Right atrium auricular region (tissue), 2 donors: ENCODE data around the gene AQP1. TPM values are rescaled to one million over a fixed set of nuclear protein-coding genes. Genes with fewer than 3 reads are reported as not detected.
A peak's percentile ranks its signal among the peaks of the same experiment; 100 is the strongest.

ENCODE experiments used
- DNase-seq: peaks from one replicate; pipeline ENCODE4 v3.0.0-alpha.2; 2019; ENCODE audit warnings: low spot score
- H3K27ac ChIP-seq, 2 donors: fragments of 200-600 bp; sonication (generic); 1 replicate in 1 of 2; 2 replicates in 1 of 2; pipeline ENCODE4 v1.5.1; 2016 to 2019
- H3K27me3 ChIP-seq, 2 donors: fragments of 200-600 bp; sonication (generic); one replicate each; pipeline versions ENCODE4 v1.5.1 to v1.6.0; 2017 to 2019
- H3K36me3 ChIP-seq: fragments of 200-600 bp; sonication (generic); one replicate; pipeline ENCODE4 v1.5.1; 2016
- H3K4me1 ChIP-seq, 2 donors: fragments of 200-600 bp; sonication (generic); one replicate each; pipeline versions ENCODE4 v1.5.1 to v1.6.0; 2017 to 2019
- H3K4me3 ChIP-seq, 2 donors: fragments of 200-600 bp; sonication (generic); 1 replicate in 1 of 2; 2 replicates in 1 of 2; pipeline ENCODE4 v1.5.1; 2017 to 2019; ENCODE audit warnings: mild to moderate bottlenecking in 1 of 2, moderate library complexity in 1 of 2
- H3K9me3 ChIP-seq, 2 donors: fragments of 200-600 bp; sonication (generic); one replicate each; pipeline ENCODE4 v1.5.1; 2019
- CTCF ChIP-seq, 2 donors: fragments of 200-600 bp; sonication (generic); IDR thresholded peaks; one replicate each; pipeline ENCODE4 v1.5.1; 2019; ENCODE audit warnings: antibody characterized with exemption in 2 of 2
- total RNA-seq, 2 donors: library from RNA; depleted of rRNA; stranded (reverse); fragments of >200 nt; gene quantifications; one replicate each; pipeline ENCODE4 v1.1.0, GENCODE V29; 2016

The AQP1 gene
- total RNA-seq, 2 donors from 2014 or later = 353 to 517 TPM

GRCh38 chr7:30963842-30964241, 52.2 kb downstream of the AQP1 start, which contains the start of gene GHRHR:
Gene GHRHR (plus strand): TSS chr7:30963953. CDS start chr7:30964069, 116 bp downstream.
- Histone ChIP-seq H3K36me3 (no peaks in the 10 kb centered on the region), H3K9me3 (no peaks in the 10 kb centered on the region), H3K27me3 (no peaks in the 10 kb centered on the region), H3K4me1 (no peaks in the 10 kb centered on the region), H3K4me3 (no peak within 1 kb of the TSS), H3K27ac (no peak within 1 kb of the TSS)
- TF ChIP-seq CTCF (IDR thresholded peaks at IDR 0.05) = no peak
- DNase-seq = no peak

- H3K27ac ChIP-seq = no peak overlapping the region
- no peaks in the 10 kb centered on the region for H3K4me1 ChIP-seq
- TF ChIP-seq CTCF (IDR thresholded peaks at IDR 0.05) = no peak
- no peak overlapping the region for H3K4me3 ChIP-seq
- H3K9me3 ChIP-seq = no peaks in the 10 kb centered on the region
- no peaks in the 10 kb centered on the region for H3K36me3 ChIP-seq
- no peaks in the 10 kb centered on the region for H3K27me3 ChIP-seq
- no peak for DNase-seq
These were observed 53.7 kb downstream of the AQP1 start for GRCh38 chr7:30965372-30965771.

- Histone ChIP-seq H3K4me3 (no peak overlapping the region), H3K36me3 (no peaks in the 10 kb centered on the region), H3K27me3 (no peaks in the 10 kb centered on the region), H3K27ac (no peak overlapping the region), H3K9me3 (no peaks in the 10 kb centered on the region), H3K4me1 (no peaks in the 10 kb centered on the region)
- no peak for DNase-seq
- no peak for TF ChIP-seq CTCF (IDR thresholded peaks at IDR 0.05)
These were observed 54.2 kb downstream of the AQP1 start for GRCh38 chr7:30965883-30966282.

- no peaks in the 10 kb centered on the region for H3K9me3 ChIP-seq
- H3K4me3 ChIP-seq = no peak overlapping the region
- no peaks in the 10 kb centered on the region for H3K36me3 ChIP-seq
- H3K27ac ChIP-seq = no peak overlapping the region
- H3K4me1 ChIP-seq = no peaks in the 10 kb centered on the region
- DNase-seq = peak; percentile 5
- no peaks in the 10 kb centered on the region for H3K27me3 ChIP-seq
- TF ChIP-seq CTCF (IDR thresholded peaks at IDR 0.05) = no peak
These were observed 56.6 kb downstream of the AQP1 start for GRCh38 chr7:30968294-30968693.

- Histone ChIP-seq H3K36me3 (no peaks in the 10 kb centered on the region), H3K27me3 (no peaks in the 10 kb centered on the region), H3K4me1 (no peaks in the 10 kb centered on the region), H3K27ac (no peak overlapping the region), H3K9me3 (no peaks in the 10 kb centered on the region), H3K4me3 (no peak overlapping the region)
- DNase-seq = peak; percentile 30
- TF ChIP-seq CTCF (IDR thresholded peaks at IDR 0.05) = no peak
These were observed 57.3 kb downstream of the AQP1 start for GRCh38 chr7:30968747-30969603.
